ENCODE results near the gene MAML2.

MAML2 gene

GRCh38 chr11:96316869-96317268 is 26.1 kb downstream of the MAML2 start:
- no peak for DNase-seq

GRCh38 chr11:96315476-96315875 is 27.5 kb downstream of the MAML2 start:
- no peak for DNase-seq

DNA sequence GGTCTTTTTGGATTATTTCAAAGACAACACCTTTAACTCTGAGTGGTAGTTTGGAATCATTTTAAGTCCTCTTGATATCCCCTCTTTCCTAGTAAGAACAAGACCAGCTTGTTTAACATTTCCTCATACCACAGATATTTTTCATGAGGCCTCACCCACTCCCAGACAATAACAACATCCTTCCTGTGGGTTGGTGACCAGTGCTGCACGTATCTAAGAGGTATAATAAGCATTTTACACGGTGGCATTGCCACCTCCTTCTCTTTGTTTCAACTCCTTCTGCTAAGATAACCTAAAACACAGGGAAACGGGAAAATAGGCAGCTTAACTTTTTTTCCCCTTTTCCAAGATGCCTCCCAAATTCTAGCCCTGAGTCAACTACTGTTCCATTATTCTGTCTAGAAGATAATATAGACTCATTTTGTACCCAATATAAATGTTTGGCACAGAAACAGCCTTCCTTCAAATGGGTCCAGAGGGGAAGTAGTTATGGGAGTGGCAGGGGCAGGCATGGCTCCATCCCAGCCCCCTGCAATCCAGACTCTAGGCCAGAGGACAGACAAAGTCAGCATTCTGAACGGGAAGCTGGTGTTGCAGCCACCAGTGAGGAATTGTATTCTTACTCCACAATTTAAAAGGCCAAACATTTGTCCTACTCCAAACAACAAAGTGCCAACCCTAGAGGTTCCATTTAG is 28.5 kb downstream of the MAML2 start:
- no peak for DNase-seq

- no peak for DNase-seq
Measured at GRCh38 chr11:96313163-96313562, 29.8 kb downstream of the MAML2 start.

- DNase-seq, result no peak
Measured at GRCh38 chr11:96311120-96311568, 31.9 kb downstream of the MAML2 start.

DNA sequence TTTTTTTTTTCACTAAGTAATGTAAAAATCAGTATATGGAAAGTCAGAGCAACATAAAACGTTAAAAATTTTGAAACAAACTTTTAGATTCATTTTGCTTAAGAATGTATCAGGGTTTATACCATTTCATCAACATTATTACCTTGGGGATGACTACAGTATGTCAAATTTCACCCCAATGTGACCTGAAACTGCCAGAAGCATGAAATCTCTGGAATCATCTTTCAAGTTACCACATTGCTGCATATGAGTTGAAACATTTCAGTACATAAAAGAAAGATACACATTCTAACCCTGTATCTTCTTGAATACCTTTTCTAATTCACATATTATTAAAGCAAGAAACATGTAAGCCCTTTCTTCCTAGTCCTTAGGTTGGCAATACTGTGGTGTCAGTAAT is 32.8 kb downstream of the MAML2 start:
- DNase-seq, result no peak

DNA sequence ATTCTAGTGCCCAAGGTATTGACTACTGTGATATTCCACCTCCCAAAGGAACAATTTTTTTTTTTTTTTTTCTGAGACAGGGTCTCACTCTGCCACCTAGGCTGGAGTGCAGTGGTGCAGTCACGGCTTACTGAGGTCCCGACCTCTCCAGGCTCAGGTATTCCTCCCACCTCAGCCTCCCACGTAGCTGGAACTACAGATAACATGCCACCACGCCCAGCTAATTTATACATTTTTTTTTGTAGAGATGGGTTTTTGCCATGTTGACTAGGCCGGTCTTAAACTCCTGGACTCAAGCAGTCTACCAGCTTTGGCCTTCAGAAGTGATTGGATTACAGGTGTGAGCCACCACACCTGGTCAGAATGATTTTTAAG is 33.4 kb downstream of the MAML2 start:
- DNase-seq, result no peak

DNA sequence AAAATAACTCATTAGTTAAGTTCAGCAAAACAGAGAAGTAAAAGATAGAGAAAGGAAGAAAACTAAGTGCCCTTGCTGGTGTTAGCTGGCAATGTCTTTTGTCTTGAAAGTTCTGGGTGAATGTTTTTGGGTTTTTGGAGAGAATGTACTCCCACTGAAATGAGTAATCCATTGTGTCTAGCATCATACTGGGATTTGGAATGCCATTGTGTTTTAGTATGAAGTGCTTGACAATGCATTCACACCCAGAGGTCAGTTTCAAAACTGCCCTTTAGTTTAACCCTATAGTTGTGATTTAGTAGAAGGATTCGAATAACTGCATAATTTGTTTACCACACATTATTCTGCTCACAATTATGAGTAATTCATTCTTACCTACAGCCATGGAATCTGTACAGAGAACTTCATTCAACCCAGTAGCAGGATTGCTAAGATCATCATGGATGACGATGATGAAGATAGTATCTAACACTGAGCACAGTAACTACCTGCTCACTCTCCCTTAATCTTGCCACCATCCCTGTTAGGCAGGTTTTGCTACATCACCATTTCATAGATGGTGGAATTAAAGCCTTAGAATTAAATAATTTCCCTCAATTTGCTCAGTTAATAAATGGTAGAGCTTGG is 33.9 kb downstream of the MAML2 start:
- DNase-seq, result no peak

- no peak for DNase-seq
Measured at GRCh38 chr11:96307776-96308140, 35.2 kb downstream of the MAML2 start.

DNA sequence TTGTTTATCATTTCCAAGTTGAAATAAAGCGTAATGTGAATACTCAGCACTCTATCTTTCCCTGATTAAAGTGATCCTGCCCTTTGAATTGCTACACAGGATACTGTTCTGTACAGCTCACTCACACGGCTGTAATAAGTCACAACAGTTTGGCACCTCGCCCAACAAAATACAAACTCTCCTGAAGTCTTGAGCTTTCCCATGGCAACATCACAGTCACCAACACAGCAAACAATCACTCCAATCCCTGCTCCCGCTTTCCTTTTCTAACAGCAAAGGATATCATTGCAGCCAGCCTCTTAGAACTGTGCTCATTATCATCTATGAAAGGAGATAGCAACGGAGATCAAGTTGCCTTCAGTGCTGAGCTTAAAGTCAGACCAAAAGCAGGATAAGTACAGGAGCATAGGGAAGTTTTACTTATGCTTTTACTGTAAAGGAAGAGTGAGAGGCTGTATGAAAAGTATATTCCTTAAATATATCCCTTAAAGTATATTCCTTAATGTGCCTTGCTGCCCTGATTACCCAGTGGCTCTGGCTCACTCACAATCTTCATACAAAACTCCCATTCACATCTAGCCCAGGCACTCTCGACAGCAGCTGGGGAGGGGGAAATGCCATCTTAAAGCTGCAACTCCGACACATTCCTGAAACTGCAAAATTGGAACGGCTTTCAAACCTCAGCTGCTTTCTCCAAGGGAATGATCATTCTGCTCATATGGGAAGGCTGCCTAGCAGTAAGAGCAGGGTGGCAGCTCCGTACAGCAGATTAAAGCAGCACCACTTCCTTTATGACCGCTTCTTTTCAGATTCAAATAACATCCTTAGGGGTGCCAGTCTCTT is 35.8 kb downstream of the MAML2 start:
- no peak for DNase-seq

GRCh38 chr11:96306600-96306932 is 36.4 kb downstream of the MAML2 start:
- DNase-seq, result no peak

GRCh38 chr11:96306071-96306470 is 36.9 kb downstream of the MAML2 start:
- no peak for DNase-seq

DNA sequence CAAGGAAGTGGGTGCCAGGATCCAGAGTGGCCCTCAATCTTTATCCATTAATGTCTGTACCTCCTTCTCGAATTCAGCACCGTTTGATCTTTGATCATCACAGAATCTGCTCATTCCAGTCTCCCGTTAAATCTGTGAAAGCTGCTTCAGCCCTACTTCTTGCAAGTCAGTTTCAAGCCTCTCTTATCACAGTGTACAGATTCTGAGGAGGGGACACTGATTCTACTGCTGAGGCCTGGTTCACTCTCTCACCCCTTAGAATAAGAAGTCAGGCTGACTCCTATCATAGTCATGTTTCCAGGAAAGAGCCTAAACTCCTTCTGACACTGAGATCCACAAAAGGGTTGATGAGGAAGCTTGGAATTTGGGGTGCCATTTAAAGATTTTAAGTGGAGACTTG is 39.0 kb downstream of the MAML2 start:
- no peak for DNase-seq

DNA sequence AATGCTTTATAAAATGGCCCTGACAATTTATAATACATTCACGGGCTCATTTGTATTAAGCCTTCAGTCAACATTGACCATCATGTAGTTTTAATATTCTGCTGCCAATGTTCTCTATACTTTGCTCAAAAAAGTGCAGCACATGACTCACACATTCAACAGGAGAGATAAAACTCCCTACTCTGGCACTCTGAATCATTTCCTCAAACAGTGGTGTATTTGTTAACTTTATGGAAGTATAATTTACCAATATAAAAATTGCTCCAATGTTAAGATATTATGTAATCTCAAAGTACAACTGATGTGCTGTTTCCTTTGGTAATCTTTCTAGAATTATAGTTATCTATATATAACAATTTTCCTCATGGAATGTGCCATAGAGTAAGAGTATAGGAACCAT is 39.9 kb downstream of the MAML2 start:
- DNase-seq, result no peak

DNA sequence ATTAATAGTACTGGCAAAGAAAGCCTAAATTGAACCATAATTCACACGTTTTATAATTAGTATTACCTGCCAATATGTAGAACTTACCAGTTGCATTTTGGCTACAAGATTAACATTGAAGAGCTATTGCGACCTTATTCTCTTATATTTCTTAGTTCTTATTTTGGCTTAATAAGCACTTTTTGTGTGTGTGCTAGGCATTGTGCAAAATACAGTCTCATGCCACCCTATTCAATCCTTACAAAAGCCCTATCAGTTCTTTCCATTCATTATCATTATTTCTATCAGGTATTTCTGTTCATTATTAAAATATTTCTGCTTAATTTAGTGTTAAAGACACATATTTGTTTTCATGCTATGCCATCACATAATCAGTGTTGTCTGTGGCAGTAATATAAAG is 41.2 kb downstream of the MAML2 start:
- no peak for DNase-seq

- DNase-seq, result no peak
Measured at GRCh38 chr11:96299155-96299888, 43.7 kb downstream of the MAML2 start.

- no peak for DNase-seq
Measured at GRCh38 chr11:96295369-96295768, 47.6 kb downstream of the MAML2 start.

DNA sequence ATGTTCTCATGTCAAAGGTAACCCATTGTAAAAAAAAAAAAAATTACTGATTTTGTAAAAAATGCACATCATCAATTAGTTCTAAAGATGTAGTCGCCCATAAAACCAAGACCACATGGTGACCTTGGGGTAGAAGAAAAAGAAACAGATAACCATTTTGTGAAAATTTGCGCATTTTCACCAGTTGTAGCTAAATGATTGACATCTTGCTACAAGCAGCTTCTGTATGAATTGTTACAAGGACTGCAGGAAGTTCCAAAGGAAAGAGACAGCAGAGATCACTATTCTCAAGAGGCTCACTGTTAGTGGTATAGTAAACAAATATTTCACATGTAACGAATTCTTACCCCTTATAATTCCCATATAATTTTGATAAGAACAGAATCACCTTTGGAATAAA is 48.7 kb downstream of the MAML2 start:
- DNase-seq, result no peak

DNA sequence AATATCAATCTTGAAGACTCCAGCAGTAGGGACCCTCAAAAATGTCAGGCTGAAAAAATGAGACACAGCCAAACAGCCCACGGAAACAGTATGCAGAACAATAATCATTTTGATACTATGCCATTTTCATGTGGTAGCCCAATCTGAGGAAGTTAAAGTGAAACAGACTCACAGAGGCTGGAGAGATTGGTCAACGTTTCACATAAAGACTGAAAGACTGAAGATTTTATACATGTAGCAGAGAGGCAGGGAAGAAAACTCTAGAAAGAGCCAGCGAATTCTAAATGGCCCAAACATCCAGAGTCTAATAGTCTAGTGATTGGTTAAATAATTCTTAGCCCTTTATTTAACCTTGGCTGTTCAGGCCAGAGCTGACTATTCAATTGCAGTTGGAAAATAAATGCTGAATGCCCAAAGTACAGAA is 49.4 kb downstream of the MAML2 start:
- no peak for DNase-seq

- DNase-seq, result no peak
Measured at GRCh38 chr11:96293109-96293508, 49.9 kb downstream of the MAML2 start.

- DNase-seq, result no peak
Measured at GRCh38 chr11:96292291-96293010, 50.5 kb downstream of the MAML2 start.

DNA sequence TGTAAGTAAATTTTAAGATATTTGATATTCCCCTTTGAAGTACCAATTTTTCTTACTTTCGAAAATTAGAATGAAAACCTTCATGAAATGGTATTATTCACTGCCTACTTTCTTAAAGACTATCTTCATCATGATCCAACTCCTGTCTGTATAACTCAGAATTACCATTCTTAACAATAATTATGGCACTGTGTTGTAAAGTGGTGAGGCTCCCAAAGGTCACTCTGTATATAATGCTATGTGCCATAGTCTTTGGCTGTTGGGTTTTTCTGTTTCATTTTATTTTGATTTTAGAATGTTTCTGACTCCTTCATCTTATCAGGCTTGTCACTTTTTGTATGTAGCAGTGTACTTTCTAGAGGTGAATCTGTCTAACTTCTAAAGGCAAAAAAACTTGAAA is 52.4 kb downstream of the MAML2 start:
- DNase-seq, result no peak

DNA sequence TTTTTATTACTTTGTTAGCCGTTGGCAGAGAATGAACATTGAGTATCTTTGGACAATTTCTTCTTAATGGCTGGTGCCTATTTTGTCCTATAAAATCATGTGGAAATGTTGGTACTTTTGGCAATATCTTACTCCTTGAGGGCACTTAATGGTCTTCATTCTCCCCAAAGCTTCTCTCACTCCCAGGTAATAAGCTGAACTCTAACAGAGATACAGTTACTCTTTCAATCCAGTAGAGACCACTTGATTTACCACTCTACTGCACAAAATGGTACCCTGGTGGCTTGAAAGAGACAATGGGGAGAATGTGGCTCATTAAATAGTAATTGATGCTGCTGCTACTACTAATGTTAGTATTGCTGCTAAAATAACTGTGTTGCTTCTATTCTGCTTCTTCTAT is 53.0 kb downstream of the MAML2 start:
- DNase-seq, result no peak
